Stimulated activated effector memory CD8-positive, alpha-beta T cell treated with anti-CD3 and anti-CD28 coated beads, Interleukin-12 subunit alpha, Interleukin-12 subunit beta, amount 100 ng/mL, for 72 hours (primary cell): ENCODE results near the gene SPG21.

ENCODE experiments used
- ATAC-seq: fragments of 150-1000 bp; cut with Tn5 transposase; 2 replicates; pipeline ENCODE4 v1.10.0; 2021
- DNase-seq, 2 donors: peaks; one replicate each; pipeline ENCODE4 v3.0.0; 2021 to 2022; ENCODE audit warnings: low spot score in 2 of 2
- H3K27ac Mint-ChIP-seq: one replicate; pipeline ENCODE4 v1.8.0; 2022; ENCODE audit warnings: mild to moderate bottlenecking, mixed read lengths
- H3K36me3 Mint-ChIP-seq: one replicate; pipeline ENCODE4 v1.8.0; 2022; ENCODE audit warnings: mild to moderate bottlenecking, mixed read lengths
- H3K4me1 Mint-ChIP-seq: one replicate; pipeline ENCODE4 v1.8.0; 2022; ENCODE audit warnings: mixed read lengths
- H3K4me3 Mint-ChIP-seq: one replicate; pipeline ENCODE4 v1.8.0; 2022; ENCODE audit warnings: mild to moderate bottlenecking, mixed read lengths
- H3K9me3 Mint-ChIP-seq: one replicate; pipeline ENCODE4 v1.8.0; 2022; ENCODE audit warnings: mixed read lengths

SPG21 gene

GRCh38 chr15:64989416-64990167 is at the start of gene SPG21:
Gene SPG21, minus strand, starts transcription at chr15:64989914. Its CDS starts 6,345 bp downstream, at chr15:64983569.
- DNase-seq (peak; percentile 92 to 97), ATAC-seq (peak; percentile 98)
- H3K4me3 Mint-ChIP-seq: peak within 1 kb of the TSS; percentile 92
- no peaks in the 10 kb centered on the region for H3K9me3 Mint-ChIP-seq
- peak within 1 kb of the TSS; percentile 94 for H3K27ac Mint-ChIP-seq
- H3K36me3 Mint-ChIP-seq: peaks cover 28% of the 10 kb centered on the region
- peaks cover 48% of the 10 kb centered on the region for H3K4me1 Mint-ChIP-seq

GRCh38 chr15:65038836-65039235 is 49.1 kb upstream of the SPG21 start:
- Mint-ChIP-seq H3K4me1 (no peaks in the 10 kb centered on the region), H3K27ac (no peak overlapping the region), H3K36me3 (no peaks in the 10 kb centered on the region), H3K9me3 (no peaks in the 10 kb centered on the region), H3K4me3 (no peak overlapping the region)
- ATAC-seq (no peak), DNase-seq (no peak)

- Mint-ChIP-seq H3K4me3 (no peak overlapping the region), H3K27ac (no peak overlapping the region), H3K9me3 (no peaks in the 10 kb centered on the region), H3K4me1 (peaks cover under 1% of the 10 kb centered on the region), H3K36me3 (no peaks in the 10 kb centered on the region)
- no peak for DNase-seq
- ATAC-seq: no peak
These were observed 48.7 kb upstream of the SPG21 start for GRCh38 chr15:65038428-65038827.

- H3K9me3 Mint-ChIP-seq: no peaks in the 10 kb centered on the region
- peaks cover 5% of the 10 kb centered on the region for H3K4me1 Mint-ChIP-seq
- H3K27ac Mint-ChIP-seq: no peak overlapping the region
- ATAC-seq: no peak
- no peak overlapping the region for H3K4me3 Mint-ChIP-seq
- no peak for DNase-seq
- H3K36me3 Mint-ChIP-seq: no peaks in the 10 kb centered on the region
These were observed 47.6 kb upstream of the SPG21 start for GRCh38 chr15:65037309-65037708.

GRCh38 chr15:65034719-65035118 is 45.0 kb upstream of the SPG21 start:
- no peak for ATAC-seq
- no peaks in the 10 kb centered on the region for H3K36me3 Mint-ChIP-seq

GRCh38 chr15:65033659-65034269 is 44.0 kb upstream of the SPG21 start:
- no peak for ATAC-seq
- Mint-ChIP-seq H3K9me3 (no peaks in the 10 kb centered on the region), H3K36me3 (no peaks in the 10 kb centered on the region), H3K27ac (no peak overlapping the region), H3K4me3 (peak overlapping the region; percentile 22), H3K4me1 (peaks cover 5% of the 10 kb centered on the region)
- no peak for DNase-seq

More at GRCh38 chr15:65034719-65035118, 45.0 kb upstream of the SPG21 start:
- Mint-ChIP-seq H3K4me3 (no peak overlapping the region), H3K27ac (no peak overlapping the region), H3K4me1 (peaks cover 5% of the 10 kb centered on the region), H3K9me3 (no peaks in the 10 kb centered on the region)
- no peak for DNase-seq

- DNase-seq: peak in 1 of 2 donors; percentile 62
These were observed 43.3 kb upstream of the SPG21 start for GRCh38 chr15:65032801-65033537.

GRCh38 chr15:65029736-65030208 is 40.1 kb upstream of the SPG21 start:
- ATAC-seq: no peak
- DNase-seq: no peak
- peaks cover 14% of the 10 kb centered on the region for H3K4me1 Mint-ChIP-seq
- H3K27ac Mint-ChIP-seq: no peak overlapping the region
- H3K36me3 Mint-ChIP-seq: peaks cover 24% of the 10 kb centered on the region
- H3K4me3 Mint-ChIP-seq: peak overlapping the region; percentile 81
- H3K9me3 Mint-ChIP-seq: no peaks in the 10 kb centered on the region

More at GRCh38 chr15:65032801-65033537, 43.3 kb upstream of the SPG21 start:
- peak; percentile 71 for ATAC-seq
- Mint-ChIP-seq H3K27ac (no peak overlapping the region), H3K4me1 (peaks cover 13% of the 10 kb centered on the region), H3K9me3 (no peaks in the 10 kb centered on the region), H3K36me3 (no peaks in the 10 kb centered on the region), H3K4me3 (peak overlapping the region; percentile 22)

- no peaks in the 10 kb centered on the region for H3K9me3 Mint-ChIP-seq
- DNase-seq (peak; percentile 85 to 93), ATAC-seq (peak; percentile 92)
- H3K27ac Mint-ChIP-seq: peak within 1 kb of the TSS; percentile 58
- H3K4me1 Mint-ChIP-seq: peaks cover 14% of the 10 kb centered on the region
- H3K36me3 Mint-ChIP-seq: peaks cover 30% of the 10 kb centered on the region
- H3K4me3 Mint-ChIP-seq: peak within 1 kb of the TSS; percentile 81
These were observed 39.4 kb upstream of the SPG21 start, which contains the start of gene MTFMT for GRCh38 chr15:65028921-65029735. Gene MTFMT, minus strand, starts transcription at chr15:65029639. Its CDS starts 26 bp downstream, at chr15:65029613.

- ATAC-seq: no peak
- DNase-seq: peak in 1 of 2 donors; percentile 49
These were observed 38.6 kb upstream of the SPG21 start for GRCh38 chr15:65028338-65028737.

GRCh38 chr15:65027593-65027992 is 37.9 kb upstream of the SPG21 start:
- Mint-ChIP-seq H3K36me3 (peaks cover 46% of the 10 kb centered on the region), H3K27ac (no peak overlapping the region), H3K4me1 (peaks cover 8% of the 10 kb centered on the region), H3K4me3 (peak overlapping the region; percentile 81), H3K9me3 (no peaks in the 10 kb centered on the region)
- ATAC-seq (no peak), DNase-seq (no peak)

More at GRCh38 chr15:65028338-65028737, 38.6 kb upstream of the SPG21 start:
- Mint-ChIP-seq H3K4me1 (peaks cover 12% of the 10 kb centered on the region), H3K27ac (peak overlapping the region; percentile 58), H3K36me3 (peaks cover 38% of the 10 kb centered on the region), H3K9me3 (no peaks in the 10 kb centered on the region), H3K4me3 (peak overlapping the region; percentile 81)

GRCh38 chr15:65026756-65027155 is 37.0 kb upstream of the SPG21 start:
- ATAC-seq (no peak), DNase-seq (peak in 1 of 2 donors; percentile 47)
- Mint-ChIP-seq H3K9me3 (no peaks in the 10 kb centered on the region), H3K4me1 (peaks cover 8% of the 10 kb centered on the region), H3K4me3 (no peak overlapping the region), H3K27ac (no peak overlapping the region), H3K36me3 (peaks cover 54% of the 10 kb centered on the region)

- H3K4me1 Mint-ChIP-seq: no peaks in the 10 kb centered on the region
- ATAC-seq: no peak
- DNase-seq: no peak
- no peak overlapping the region for H3K27ac Mint-ChIP-seq
- no peaks in the 10 kb centered on the region for H3K9me3 Mint-ChIP-seq
- no peak overlapping the region for H3K4me3 Mint-ChIP-seq
- H3K36me3 Mint-ChIP-seq: peaks cover 92% of the 10 kb centered on the region
These were observed 31.8 kb upstream of the SPG21 start for GRCh38 chr15:65021488-65021887.

- no peak overlapping the region for H3K27ac Mint-ChIP-seq
- H3K4me1 Mint-ChIP-seq: no peaks in the 10 kb centered on the region
- no peak for DNase-seq
- H3K9me3 Mint-ChIP-seq: no peaks in the 10 kb centered on the region
- peaks cover 92% of the 10 kb centered on the region for H3K36me3 Mint-ChIP-seq
- no peak overlapping the region for H3K4me3 Mint-ChIP-seq
- peak; percentile 45 for ATAC-seq
These were observed 30.7 kb upstream of the SPG21 start for GRCh38 chr15:65020419-65020818.
